PC-3 (cell line): ENCODE data around the gene LCLAT1.

Source experiments
- EZH2 ChIP-seq: fragments of 300-600 bp; sonication (generic); IDR thresholded peaks from one replicate; pipeline ENCODE4 v1.6.1; 2017; ENCODE audit warnings: antibody characterized with exemption, mild to moderate bottlenecking, low read length; ENCODE audit not compliant: unreplicated experiment
- TF ChIP-seq, protein P1 (sequence below): fragments of 300-600 bp; sonication (generic); conservative IDR thresholded peaks from 2 replicates; pipeline ENCODE4 v1.5.1; 2017; ENCODE audit warnings: antibody characterized with exemption, low read depth, mild to moderate bottlenecking, low read length

DNA sequence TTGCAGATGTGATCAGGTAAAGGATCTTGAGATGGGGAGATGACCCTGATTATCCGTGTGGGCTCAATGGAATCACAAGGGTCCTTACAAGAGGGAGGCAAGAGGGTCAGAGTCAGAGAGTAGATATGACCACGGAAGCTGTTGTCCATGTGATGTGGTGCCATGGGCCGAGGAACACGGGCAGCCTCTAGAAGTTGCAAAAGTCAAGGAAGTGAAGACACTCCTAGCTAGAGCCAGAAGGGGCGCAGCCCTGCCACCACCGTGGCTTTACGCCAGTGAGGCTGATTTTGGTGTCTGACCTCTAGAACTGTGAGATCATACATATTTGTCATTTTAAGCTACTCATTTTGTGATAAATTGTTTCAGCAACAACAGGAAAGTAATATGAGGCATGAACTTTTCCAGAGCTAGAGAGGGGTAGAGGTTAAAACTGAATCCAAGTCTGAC is 245.8 kb downstream of the LCLAT1 start:
- no peak for TF ChIP-seq EZH2
- TF ChIP-seq, protein P1, sequence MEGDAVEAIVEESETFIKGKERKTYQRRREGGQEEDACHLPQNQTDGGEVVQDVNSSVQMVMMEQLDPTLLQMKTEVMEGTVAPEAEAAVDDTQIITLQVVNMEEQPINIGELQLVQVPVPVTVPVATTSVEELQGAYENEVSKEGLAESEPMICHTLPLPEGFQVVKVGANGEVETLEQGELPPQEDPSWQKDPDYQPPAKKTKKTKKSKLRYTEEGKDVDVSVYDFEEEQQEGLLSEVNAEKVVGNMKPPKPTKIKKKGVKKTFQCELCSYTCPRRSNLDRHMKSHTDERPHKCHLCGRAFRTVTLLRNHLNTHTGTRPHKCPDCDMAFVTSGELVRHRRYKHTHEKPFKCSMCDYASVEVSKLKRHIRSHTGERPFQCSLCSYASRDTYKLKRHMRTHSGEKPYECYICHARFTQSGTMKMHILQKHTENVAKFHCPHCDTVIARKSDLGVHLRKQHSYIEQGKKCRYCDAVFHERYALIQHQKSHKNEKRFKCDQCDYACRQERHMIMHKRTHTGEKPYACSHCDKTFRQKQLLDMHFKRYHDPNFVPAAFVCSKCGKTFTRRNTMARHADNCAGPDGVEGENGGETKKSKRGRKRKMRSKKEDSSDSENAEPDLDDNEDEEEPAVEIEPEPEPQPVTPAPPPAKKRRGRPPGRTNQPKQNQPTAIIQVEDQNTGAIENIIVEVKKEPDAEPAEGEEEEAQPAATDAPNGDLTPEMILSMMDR = no peak
